HCT116 (cell line): ENCODE results near the gene ANKRD36C.
"Not testable (repeated sequence)": the region's sequence is repeated elsewhere in the genome, so short reads cannot be mapped to it uniquely, and the experiment has no call there.

Experiments used
- CEBPB ChIP-seq: IDR thresholded peaks from 2 replicates; pipeline ENCODE4 v1.6.1; 2012; ENCODE audit warnings: low read depth
- ELF1 ChIP-seq: IDR thresholded peaks from 2 replicates; pipeline ENCODE4 v1.6.1; 2012; ENCODE audit warnings: low read depth, borderline replicate concordance
- EZH2 ChIP-seq: fragments of 200-600 bp; sonication (generic); IDR thresholded peaks from 2 replicates; pipeline ENCODE4 v1.6.1; 2017; ENCODE audit warnings: antibody characterized with exemption, mixed run types
- EZH2phosphoT487 ChIP-seq: fragments of 200-600 bp; IDR thresholded peaks from 2 replicates; pipeline ENCODE4 v1.6.1; 2018; ENCODE audit warnings: antibody characterized with exemption, borderline replicate concordance
- POLR2A ChIP-seq: IDR thresholded peaks from 2 replicates; pipeline ENCODE4 v1.7.0; 2011; ENCODE audit warnings: borderline replicate concordance; ENCODE audit not compliant: insufficient read depth, insufficient read length; ENCODE audit errors: extremely low read depth
- POLR2AphosphoS5 ChIP-seq: IDR thresholded peaks from 2 replicates; pipeline ENCODE4 v1.6.1; 2011; ENCODE audit warnings: mild to moderate bottlenecking, low read depth, low read length, moderate library complexity
- RAD21 ChIP-seq: IDR thresholded peaks from 2 replicates; pipeline ENCODE4 v1.6.1; 2012; ENCODE audit warnings: low read depth, mild to moderate bottlenecking
- SIN3A ChIP-seq: IDR thresholded peaks from 2 replicates; pipeline ENCODE4 v1.6.1; 2012; ENCODE audit warnings: low read depth
- SP1 ChIP-seq: IDR thresholded peaks from 2 replicates; pipeline ENCODE4 v1.6.1; 2012; ENCODE audit warnings: low read depth
- YY1 ChIP-seq: IDR thresholded peaks from 2 replicates; pipeline ENCODE4 v1.6.1; 2011; ENCODE audit warnings: low read length, low read depth, moderate library complexity, mild to moderate bottlenecking; ENCODE audit not compliant: insufficient replicate concordance; ENCODE audit errors: extremely low read depth
- TF ChIP-seq, protein P1 (sequence below), 3 experiments: fragments of 200-600 bp in 1 of 3; sonication (generic) in 1 of 3; IDR thresholded peaks in 2 of 3; conservative IDR thresholded peaks in 1 of 3; 2 replicates each; pipeline ENCODE4 v1.5.1; 2012 to 2017; ENCODE audit warnings: low read depth in 2 of 3, low read length in 2 of 3, antibody characterized with exemption in 1 of 3, borderline replicate concordance in 1 of 3, control low read depth in 1 of 3, mild to moderate bottlenecking in 1 of 3, mixed read lengths in 1 of 3, mixed run types in 1 of 3, moderate library complexity in 1 of 3; ENCODE audit not compliant: insufficient read depth in 1 of 3
- TF ChIP-seq, protein P2 (sequence below): IDR thresholded peaks from 2 replicates; pipeline ENCODE4 v1.6.1; 2012

DNA sequence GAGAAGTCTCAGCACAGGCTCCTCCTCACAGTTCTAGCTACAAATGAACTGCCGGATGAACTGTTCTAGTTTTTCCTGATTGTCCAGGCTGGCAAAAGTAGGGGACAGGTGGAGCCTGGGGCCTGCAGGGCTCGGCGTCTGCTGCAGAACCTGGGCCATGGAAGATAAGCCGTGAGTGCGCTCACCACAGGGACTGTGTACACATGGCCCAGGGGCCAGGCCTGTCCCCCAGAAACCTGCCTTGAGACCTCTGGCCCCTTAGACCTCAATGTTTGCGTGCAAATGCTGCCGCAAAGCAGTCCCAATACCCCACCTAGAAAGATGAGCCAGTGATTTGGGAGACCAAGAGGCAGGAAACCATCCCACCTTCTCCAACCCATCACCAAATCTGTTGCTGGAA lies 30.5 kb upstream of the ANKRD36C start:
- TF ChIP-seq CEBPB, SIN3A, YY1, EZH2, POLR2A, SP1, RAD21, POLR2AphosphoS5, ELF1, EZH2phosphoT487: not testable (repeated sequence)
- TF ChIP-seq, protein P1, sequence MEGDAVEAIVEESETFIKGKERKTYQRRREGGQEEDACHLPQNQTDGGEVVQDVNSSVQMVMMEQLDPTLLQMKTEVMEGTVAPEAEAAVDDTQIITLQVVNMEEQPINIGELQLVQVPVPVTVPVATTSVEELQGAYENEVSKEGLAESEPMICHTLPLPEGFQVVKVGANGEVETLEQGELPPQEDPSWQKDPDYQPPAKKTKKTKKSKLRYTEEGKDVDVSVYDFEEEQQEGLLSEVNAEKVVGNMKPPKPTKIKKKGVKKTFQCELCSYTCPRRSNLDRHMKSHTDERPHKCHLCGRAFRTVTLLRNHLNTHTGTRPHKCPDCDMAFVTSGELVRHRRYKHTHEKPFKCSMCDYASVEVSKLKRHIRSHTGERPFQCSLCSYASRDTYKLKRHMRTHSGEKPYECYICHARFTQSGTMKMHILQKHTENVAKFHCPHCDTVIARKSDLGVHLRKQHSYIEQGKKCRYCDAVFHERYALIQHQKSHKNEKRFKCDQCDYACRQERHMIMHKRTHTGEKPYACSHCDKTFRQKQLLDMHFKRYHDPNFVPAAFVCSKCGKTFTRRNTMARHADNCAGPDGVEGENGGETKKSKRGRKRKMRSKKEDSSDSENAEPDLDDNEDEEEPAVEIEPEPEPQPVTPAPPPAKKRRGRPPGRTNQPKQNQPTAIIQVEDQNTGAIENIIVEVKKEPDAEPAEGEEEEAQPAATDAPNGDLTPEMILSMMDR (IDR thresholded peaks at IDR 0.05 in 2 of 3, conservative IDR thresholded peaks at IDR 0.05 in 1 of 3; ENCODE audit: borderline replicate concordance in 1 of 3, insufficient read depth in 1 of 3, low read depth in 2 of 3, low read length in 2 of 3) = not testable (repeated sequence)
- TF ChIP-seq, protein P2, sequence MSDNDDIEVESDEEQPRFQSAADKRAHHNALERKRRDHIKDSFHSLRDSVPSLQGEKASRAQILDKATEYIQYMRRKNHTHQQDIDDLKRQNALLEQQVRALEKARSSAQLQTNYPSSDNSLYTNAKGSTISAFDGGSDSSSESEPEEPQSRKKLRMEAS = not testable (repeated sequence)
